Esophagus muscularis mucosa (tissue), 4 donors: Measurements from ENCODE around the gene FGF22.
"Not testable (repeated sequence)": the region's sequence is repeated elsewhere in the genome, so short reads cannot be mapped to it uniquely, and the experiment has no call there.

Experiments used
- CTCF ChIP-seq, 3 experiments: fragments of 200-600 bp in 2 of 3; fragments of 450-650 bp in 1 of 3; sonication (generic) in 2 of 3; IDR thresholded peaks; one replicate each; pipeline ENCODE4 v1.5.1; 2017 to 2019; ENCODE audit warnings: antibody characterized with exemption in 3 of 3, mild to moderate bottlenecking in 2 of 3, moderate library complexity in 1 of 3
- EP300 ChIP-seq: sonication (generic); formaldehyde crosslinking; IDR thresholded peaks from one replicate; pipeline ENCODE4 v1.6.1; 2017; ENCODE audit warnings: antibody characterized with exemption
- POLR2A ChIP-seq: fragments of 450-650 bp; IDR thresholded peaks from one replicate; pipeline ENCODE4 v1.6.1; 2017; ENCODE audit warnings: antibody characterized with exemption, moderate library complexity, mild to moderate bottlenecking, low read depth
- POLR2AphosphoS5 ChIP-seq, 2 donors: sonication (generic); formaldehyde crosslinking; IDR thresholded peaks; one replicate each; pipeline ENCODE4 v1.6.1; 2017; ENCODE audit warnings: antibody characterized with exemption in 2 of 2

DNA sequence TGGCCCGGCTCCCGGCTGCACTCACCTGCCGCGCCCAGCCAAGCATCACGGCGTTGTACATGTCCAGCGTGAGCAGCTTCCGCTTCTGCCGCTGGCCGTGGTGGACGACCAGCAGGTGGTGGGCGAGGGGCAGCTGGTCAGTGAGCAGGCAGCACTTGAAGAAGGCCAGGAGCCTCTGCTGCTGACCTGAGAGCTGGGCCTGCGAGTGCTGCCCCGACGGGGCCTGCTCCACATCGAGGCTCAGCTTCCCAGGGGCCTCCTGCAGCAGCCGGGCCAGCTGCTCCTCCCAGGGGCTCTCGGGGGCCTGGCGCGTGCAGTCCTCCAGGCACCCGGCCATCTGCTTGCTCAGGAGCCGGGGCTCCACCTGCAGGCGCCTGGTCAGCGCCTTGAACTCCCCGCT is 10.2 kb upstream of the FGF22 start:
- not testable (repeated sequence) for TF ChIP-seq POLR2AphosphoS5 (IDR thresholded peaks at IDR 0.05); CTCF (IDR thresholded peaks at IDR 0.05); POLR2A; EP300
